Fibroblast of skin of right biceps (primary cell): ENCODE results near the gene MRM2.

Source experiments
- DNase-seq: peaks from one replicate; pipeline ENCODE4 v3.0.0-alpha.2; 2013

Gene MRM2

DNA sequence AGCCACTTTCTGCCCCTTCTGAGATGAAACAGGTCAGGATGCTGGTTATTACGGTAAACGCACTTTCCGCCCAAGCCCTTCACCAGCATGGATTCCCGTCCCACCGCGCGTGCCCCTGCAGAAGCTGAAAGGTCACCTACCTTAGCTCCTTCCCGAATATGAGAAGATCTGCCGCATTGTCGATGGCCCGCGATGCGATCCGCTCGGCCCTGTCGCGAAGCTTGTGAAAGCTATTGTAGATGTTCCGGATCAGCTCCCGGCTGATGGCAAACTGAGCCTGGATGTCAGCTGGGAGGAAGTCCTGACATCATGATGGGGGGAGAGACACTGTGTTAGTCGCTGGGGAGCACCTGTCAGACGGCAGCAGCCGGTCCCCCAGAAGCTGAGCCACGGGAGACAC lies 22.2 kb upstream of the MRM2 start:
- DNase-seq: no peak

DNA sequence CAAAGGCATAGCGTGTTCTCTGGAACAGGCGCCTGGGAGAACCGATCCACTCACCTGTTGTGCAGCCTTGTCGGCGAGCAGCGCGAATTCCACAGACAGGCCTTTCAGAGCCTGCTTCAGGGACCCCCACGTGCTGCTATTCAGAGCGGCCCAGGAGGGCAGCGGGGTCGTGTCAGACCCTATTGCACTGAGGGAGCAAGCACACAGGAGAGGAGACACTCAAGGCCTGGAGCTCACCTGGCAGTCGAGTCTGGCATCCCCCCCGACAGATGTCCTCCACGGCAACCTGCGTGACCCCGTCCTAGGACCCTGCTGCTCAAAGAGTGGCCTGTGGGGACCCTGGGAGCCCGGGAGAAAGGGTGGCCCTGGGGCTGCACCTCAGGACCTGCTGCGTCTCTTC lies 21.2 kb upstream of the MRM2 start:
- no peak for DNase-seq

DNA sequence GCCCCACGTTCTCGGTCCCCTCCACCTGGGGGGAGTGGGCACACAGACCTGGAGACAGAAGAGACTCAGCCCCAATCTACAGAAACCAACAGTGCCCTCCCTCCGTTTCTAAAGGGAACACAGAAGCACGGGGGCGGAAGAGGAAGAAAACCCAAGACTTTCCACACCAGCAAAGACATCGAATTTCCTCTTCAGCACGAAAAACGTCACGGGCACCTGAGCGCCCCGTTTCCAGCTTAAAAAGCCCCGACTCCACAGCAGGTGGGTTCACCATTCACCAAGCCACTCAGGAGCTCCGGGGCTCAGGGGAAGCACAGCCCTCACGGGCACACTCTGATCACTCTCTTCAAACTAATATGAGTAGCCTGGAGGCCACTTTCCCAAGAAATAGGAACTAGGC lies 19.6 kb upstream of the MRM2 start:
- DNase-seq: no peak

DNA sequence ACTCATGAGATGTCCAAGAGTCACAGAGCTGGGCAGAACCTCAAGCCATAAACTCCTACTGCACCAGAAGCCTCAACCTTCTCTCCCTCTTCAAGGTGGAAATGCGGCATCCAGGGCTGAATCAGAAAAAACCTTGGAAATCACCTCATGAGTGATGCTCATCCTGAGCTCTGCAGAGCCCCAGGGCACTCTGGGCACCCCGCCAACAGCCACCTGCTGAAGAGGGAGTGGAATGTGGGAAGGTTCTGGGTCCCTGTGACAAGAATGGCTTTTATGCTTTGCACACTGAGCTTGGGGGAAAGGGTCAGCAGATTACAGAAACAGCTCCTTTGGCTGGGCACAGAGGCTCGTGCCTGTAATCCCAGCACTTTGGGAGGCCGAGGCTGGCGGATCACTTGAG lies 18.8 kb upstream of the MRM2 start:
- DNase-seq: no peak

DNA sequence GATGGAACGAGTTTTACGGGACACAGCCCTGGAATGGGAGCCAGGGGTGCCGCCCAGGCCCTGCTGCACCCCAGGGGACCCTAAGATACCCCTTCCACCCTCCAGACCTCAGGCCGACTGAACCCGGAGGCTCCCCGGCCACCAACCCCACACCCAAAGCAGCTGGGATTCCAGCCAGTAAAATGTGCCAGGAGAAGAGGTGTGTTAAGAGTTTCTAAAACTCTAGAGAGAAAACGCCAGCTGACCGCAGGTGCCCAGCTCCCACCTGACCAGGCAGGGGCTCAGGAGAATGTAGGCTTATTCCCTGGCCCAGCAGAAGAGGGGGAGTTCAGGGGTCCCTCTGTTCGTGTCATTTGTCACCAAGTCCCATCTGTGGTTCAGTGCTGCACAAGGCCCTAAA lies 17.5 kb upstream of the MRM2 start:
- no peak for DNase-seq

DNA sequence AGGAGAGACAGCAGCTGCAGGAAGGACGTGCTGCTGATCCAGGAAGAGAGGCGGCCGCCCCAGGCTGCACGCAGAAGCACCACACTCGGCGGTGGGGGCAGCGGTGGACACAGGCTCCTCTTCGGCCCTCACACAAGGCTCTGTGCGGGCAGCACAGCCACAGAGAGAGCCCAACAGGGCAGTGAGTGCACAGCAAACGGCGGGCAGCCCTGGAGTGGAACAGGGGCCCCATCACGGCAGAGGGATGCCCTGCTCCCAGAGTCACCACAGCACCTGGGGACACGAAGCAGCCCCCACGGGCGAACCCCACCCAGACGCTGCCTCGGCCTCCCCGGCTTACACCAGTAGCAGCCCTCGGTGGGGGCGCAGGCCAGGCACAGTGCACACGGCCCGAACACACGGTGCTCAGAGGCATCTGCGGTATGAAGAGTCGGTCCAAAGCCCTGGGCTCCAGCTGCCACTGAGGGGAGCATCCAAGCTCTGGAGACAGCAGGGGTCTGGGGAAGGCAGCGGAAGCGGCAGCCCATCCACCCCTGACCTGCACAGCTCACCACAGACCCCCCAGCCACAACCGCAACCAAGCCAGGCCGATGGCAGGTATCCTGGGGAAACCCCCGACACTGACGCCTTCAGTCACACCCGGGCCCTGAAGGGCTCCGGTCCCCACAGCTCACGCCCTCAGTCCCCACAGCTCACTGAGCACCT lies 16.8 kb upstream of the MRM2 start:
- DNase-seq: no peak

DNA sequence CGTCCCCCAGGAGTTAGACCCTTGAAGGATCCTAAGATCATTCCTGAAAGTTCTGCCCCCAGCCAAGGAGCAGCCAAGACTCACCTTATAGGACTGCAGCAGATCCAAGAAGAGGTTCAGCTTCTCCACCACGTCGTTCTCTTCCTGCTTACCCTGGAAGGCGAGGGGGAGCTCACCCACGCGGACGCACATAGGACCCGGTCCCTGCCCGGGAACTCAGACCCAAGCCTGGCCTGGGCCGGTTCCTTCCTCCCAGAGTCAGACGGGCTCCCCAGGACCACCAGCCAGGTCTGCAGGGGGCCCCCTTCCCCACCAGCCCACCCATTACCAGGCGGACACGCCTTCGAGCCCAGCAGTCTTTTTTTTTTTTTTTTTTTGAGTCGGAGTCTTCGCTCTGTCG lies 15.6 kb upstream of the MRM2 start:
- DNase-seq: no peak

DNA sequence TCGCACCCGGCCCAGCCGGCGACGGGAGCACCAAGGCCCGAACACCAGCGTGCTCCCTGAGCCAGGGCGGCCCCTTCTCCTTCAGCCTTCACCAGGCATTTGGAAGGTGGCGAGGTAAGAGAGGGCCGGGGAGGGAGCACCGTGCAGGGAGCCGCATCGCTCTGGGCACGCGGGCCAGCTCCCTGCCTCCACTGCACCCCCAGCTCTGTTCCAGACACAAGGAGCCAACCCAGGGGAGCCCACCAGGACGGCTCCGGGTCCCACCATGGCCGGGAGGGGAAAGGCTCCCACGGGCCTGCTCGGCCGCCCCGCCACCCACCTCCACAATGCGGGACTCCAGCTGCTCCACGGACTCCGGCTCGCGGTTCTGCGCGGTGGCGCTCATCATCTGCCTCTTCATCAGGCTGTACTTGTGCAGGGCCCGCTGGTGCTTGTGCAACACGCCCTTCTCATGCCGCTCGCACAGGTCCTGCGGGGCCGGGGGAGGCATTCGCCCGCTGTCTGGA lies 15.1 kb upstream of the MRM2 start:
- DNase-seq: no peak

DNA sequence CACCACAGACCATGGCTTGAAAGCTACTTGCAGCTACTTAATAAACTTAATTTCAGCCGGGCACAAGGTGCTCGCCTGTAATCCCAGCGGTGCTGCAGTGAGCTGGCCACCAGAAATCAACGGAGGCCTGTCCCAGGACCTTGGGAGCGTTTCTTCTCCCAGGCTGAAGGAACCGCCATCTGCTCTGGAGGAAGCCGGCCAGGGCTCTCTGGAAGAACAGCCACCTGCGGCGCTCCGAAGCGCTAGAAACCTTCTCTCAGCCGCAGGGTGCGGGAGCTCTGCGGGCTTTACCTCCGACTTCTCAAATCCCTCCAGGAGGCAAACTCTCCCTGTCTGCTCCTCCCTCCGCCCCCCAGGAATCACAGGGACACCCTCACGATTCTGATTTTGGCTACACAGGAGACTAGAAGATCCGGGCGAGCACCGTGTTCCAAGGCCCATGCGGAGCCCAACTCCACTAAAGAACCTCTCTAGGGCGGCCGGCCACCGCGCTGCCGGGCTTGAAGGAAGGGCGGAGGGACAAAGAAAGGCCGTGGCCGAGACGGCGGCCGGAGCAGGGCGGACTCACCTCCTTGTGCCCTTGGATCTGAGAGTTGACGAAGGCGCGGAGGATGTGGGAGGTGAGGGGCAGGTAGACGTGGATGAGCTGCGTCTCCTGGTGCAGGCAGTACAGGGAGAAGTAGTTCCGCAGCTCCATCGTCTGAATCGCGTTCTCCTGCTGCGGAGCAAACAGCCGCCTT lies 14.5 kb upstream of the MRM2 start:
- DNase-seq: no peak

DNA sequence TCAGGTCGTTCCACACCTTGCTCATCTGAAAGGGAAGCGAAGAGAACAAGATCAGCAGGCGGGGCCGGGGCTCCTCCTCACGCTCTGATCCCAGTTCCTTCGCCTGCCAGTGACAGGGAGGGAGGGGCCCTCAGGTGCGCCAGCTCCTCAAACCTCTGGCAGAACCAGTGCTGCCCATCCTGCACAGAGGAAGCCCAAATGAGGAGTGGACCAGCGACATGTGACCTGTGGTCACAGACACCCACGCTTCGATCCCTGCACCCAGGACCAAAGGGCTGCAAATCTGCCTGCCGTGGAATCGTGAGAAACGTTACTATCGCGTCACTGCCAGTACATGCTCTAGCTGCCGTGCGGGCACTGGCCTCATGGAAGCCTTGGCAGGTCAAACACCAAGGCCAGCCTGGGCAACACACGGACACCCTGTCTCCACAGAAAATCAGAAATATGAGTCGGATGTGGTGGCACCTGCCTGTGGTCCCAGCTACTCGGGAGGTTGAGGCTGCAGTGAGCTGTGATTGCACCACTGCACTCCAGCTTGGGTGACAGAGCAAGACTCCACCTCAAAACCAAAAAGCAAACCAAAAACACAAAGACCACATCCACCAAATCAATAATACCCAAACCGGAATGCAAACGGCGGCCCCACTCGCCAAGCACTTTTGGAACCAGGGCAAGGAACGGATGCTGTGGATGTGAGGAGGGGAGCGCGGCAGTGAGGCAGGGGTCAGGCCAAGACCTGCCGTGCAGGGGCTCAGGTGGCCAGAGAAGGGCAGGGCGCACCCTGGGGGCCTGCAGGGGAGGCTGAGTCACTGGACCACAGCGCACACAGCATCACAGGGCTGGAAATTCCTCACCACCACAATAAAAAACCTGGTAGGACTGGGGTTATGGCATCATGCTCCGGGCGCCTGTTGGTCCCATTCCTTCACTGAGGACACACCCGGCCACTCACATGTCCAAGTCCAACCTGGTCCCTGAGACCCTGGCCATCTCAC lies 13.4 kb upstream of the MRM2 start:
- no peak for DNase-seq

DNA sequence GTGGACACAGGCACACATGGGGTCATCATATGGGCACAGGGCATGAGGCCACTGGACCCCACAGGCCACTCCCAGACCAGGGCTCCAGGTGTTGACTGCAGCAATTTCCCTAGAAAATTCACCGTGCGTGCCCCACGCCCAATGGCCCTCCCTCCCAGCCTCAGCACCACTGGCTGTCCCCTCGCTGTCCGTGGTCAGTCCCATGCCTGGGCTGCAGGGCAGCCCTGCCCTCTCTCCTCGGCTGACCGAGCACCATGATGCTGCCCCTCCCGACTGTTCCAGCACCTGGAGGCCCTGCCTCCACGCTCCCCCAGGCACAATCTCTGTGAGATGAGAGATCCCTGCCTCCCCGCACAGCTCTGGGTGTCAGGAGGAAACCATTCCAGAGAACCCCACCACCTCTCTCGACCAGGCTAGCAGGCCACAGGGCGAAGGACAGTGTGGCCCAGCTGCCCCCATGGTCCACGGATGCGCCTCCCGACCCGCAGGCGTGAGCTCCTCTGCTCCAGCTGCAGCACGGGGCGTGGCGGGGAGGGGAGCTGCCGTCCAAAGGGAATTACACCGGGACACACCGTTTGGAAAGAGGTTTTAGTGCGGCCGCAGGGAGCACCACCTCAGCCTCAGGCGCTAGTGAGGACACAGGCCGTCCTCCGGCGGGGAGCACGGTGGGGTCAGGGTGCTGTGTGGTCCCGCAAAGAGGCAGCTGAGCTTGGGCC lies 12.6 kb upstream of the MRM2 start:
- DNase-seq: no peak

DNA sequence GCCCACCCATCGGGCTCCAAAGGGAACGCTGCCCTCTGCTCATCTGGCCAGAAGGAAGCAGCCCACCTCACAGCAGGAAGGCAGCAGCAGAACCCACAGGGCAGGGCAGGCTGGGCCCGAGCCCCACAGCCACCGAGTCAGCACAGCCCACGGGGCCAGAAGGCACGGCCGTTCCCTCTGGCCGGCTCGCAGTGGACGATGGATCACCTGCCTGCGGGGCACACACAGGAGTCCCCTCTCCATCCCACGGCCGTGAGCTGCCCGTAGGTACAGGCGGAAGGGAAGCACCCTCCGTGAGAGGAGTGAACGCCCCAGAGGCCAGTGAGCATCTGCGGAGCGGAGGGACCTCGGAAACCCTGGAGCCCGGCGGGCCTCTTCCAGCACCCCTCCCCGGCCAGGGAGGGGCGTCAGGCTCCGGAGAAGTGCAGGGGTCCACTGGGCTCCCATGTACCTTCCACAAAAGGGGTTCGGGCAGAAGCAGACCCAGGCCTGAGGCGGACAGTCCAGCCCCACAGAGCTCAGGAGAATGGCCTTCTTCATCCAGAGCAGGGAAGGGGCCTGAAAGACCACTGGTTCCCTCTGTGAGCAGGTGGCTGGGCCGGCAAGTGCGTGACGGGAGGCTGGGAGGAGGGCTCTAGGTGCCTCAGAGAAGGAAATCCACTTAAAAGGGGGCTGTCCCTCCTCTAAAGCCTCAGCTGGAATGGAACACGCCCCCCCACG lies 11.7 kb upstream of the MRM2 start:
- no peak for DNase-seq

DNA sequence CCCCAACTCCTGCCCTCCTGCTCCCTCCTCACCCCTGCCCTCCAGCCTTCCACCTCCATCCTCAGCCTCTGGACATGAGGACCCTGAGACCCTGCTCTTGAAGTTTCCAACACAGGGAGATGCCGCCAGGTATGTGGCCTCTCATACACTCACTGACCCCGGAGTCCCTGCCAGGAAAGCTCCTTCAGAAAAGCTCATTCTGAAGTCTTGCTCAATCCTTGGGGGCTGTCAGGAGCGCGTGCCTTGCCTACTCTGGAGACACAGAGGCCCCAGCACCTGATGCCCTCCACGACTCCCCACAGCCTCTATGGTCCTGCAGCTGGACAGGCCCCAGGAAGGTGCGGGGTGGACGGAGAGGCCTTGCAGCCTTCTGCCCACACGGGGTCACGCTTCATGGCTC lies 11.0 kb upstream of the MRM2 start:
- no peak for DNase-seq

DNA sequence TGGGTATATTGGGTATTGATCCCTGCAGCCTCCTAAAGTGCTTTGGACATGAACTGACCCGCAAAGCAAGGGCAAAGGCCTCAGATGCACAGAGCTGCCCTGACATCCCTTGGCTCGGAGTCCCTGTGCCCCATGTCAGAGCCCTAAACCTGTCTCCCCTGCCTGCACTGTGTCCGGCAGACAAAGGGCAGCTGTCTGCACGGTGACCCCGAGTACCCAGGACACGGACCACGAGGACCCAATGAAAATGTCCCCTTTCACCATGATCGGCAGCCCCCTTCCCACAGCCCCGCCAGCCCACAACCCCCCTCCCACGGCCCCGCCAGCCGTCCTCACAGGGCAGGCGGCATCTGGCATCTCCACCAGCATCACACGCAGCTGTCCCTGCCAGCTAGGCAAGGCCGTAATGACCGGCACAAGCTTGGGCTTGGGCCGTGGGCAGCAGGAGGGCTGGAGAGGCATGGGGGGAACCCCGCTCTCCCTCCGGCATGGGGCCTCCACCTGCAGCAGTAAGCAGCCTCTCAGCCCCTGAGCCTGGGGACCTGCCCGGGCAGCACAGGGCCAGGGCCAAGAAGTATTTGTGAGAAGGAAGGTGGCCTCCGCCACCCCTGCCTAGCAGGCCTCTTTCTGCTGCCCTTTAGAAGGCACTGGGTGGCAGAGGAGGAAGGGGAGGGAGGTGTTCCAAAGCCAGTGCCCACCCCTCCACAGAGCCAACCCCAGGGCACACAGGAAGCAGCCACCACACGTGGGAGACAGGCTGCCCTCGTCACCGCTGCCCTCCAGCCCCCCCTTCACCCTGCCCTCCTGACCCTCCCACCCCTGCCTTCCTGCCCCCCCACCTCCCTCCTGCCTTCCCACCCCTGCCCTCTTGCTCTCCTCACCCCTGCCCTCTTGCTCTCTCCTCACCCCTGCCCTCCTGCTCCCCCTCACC lies 10.1 kb upstream of the MRM2 start:
- no peak for DNase-seq

DNA sequence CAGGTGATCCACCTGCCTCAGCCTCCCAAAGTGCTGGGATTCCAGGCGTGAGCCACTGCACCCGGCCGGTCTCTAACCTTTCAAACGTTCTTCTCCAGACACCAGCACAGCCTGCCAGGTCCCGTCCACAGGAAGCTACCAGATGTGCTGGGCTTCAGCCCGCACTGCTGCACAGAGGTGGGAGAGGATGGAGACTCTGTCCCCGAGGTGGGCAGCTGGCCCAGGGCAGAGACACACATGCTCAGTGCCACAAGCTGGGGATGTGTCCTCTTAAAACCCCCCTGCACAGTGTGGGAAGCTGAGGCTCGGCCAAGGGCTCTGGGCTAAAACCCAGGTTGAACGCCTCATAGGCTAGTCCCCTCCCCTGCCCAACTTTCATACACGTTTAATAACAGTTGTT lies 9.4 kb upstream of the MRM2 start:
- DNase-seq: no peak

DNA sequence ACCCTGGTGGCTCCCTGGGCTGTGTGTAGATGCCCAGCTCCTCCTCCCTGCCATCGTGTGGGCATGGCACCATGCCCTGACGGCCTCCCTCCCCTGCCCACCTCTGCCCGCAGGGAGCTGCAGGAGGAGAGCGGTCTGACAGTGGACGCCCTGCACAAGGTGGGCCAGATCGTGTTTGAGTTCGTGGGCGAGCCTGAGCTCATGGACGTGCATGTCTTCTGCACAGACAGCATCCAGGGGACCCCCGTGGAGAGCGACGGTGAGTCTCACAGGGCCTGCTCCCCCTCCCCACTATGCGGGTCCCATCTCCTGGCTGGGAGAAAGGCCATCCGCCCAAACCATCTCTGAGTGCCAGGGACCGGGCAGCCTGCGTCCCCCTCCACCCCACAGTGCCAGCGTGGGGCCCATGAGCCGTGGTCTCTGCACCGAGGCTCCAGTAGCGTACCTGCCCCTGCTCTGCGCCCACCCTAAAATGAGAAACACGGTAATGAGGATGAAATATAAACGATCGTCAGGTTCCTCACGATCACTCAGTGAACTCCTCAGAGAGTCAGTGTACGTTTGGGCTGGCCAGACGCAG lies 7.8 kb upstream of the MRM2 start:
- DNase-seq: no peak

DNA sequence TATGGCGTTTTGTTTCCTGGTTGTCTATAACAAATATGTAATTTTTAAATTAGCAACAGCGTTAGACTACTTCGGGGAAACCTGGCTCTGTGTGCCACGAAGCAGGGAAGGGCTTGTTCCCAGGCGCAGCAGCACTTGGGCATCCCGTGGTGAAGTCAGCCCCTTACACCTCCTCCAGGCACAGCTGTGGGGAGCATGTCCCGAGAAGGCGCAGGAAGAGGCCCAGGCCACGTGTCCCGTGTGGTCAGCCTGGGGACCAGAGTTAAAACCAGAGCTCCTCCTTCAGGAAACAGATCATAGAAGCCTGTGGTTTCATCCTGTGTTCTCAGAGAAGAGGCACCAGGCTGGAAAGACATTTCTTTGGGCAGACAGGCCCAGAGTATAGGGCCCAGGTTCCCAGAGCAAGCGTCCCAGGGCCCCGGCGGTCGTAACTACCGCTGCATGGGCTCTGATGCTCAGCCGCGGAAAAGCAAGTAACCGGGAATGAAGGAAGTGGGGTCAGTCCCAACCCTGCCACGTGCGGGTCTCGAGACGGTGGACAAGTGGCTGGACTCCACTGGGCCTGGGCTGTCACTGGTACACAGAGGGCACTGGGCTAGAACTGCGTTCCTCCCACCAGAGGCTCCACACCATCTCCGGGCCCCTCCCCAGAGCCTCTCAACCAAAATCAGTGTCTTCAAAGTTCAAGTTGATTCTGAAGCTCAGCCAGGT lies 7.1 kb upstream of the MRM2 start:
- peak; percentile 95 for DNase-seq

DNA sequence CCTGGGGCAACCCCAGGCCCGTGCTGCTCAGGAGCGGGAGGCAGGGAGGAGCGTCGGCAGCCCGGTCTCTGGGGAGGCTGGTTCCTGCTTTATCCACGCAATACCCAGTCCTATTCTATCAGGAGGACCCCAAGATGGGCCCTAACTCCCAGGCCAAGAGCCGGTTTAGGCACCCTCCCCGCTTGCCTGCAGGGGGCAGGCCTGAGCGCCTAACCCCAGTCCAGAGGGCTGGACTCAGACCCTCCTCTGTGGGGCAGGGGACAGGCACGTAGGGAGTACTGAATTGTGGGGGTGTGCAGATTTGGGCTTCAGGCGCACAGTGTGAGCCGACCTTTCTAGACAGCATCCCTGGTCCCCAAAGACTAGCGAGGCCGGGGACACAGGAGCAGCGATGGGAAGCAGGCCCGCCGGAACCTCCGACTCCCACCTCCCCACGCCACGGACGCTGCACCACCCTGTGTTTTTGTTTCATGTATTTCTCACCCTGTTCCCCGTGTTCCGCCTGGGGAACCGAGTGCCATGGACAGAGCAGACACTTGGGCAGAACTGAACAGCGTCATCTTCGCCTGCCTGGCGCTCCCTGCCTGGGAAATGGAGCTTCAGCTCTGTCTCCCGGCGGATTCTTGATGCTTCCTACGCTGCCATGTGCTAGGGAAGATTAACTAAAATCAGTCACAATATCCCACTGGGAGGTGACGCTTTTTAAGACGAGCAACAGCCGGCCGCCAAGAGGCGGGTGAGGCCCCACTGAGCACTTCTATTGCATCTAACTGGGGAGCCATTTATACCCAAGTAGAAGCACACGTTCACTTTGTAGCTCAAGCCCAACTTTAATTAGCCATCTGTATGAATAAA lies 5.4 kb upstream of the MRM2 start:
- no peak for DNase-seq
